ENCODE data around the gene SLC25A11. TPM values are rescaled to one million over a fixed set of nuclear protein-coding genes. Genes with fewer than 3 reads are reported as not detected.

Gene SLC25A11
- total RNA-seq, 1 donor from 2014 or later: 46.8 TPM

DNA sequence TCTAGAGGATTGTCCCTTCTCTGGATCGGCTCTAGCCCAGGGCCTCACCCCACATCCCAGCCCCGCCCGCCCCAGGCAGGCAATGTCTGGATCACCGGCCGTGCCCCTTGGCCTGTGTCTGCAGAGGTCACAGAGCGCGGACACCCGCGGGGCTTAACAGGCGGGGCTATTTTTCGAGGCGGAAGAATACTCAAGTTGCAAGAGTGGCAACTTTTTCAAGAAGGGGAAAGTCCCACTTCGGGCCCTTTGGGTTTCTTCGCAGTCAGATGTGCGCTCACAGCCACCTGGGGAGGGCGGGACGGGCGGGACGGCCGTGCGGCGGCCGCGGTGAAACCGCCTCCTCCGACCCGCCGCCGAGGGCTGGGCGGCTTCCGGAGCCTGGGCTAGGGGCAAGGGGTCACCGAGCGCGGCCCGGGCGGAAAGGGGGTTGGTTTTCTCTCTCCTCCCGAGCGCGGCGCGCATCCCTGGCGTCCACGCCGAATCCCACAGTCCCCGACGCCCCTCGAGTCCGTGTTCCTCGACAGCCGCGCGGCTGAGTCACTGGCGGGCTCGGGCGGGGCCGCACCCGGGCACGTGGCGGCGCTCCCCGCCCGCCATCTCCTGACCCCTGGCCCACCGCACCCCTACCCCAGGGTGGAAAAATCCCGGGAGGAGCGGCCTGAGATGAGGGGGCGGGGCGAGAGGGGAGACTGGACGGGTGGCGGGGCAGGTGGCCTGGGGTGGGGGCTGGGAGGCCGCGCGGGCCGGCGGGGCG is 9.7 kb upstream of the SLC25A11 start:
- H3K4me1 Mint-ChIP-seq (ENCODE audit: low read depth): peaks cover 35% of the 10 kb centered on the region
- peaks cover 8% of the 10 kb centered on the region for H3K36me3 Mint-ChIP-seq (ENCODE audit: insufficient read depth)
- peak; percentile 56 for DNase-seq (ENCODE audit: low spot score, unreplicated experiment)
- no peaks in the 10 kb centered on the region for H3K9me3 Mint-ChIP-seq (ENCODE audit: low read depth)
- TF ChIP-seq, protein P1, sequence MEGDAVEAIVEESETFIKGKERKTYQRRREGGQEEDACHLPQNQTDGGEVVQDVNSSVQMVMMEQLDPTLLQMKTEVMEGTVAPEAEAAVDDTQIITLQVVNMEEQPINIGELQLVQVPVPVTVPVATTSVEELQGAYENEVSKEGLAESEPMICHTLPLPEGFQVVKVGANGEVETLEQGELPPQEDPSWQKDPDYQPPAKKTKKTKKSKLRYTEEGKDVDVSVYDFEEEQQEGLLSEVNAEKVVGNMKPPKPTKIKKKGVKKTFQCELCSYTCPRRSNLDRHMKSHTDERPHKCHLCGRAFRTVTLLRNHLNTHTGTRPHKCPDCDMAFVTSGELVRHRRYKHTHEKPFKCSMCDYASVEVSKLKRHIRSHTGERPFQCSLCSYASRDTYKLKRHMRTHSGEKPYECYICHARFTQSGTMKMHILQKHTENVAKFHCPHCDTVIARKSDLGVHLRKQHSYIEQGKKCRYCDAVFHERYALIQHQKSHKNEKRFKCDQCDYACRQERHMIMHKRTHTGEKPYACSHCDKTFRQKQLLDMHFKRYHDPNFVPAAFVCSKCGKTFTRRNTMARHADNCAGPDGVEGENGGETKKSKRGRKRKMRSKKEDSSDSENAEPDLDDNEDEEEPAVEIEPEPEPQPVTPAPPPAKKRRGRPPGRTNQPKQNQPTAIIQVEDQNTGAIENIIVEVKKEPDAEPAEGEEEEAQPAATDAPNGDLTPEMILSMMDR (IDR thresholded peaks at IDR 0.05; ENCODE audit: unreplicated experiment): no peak
- H3K27ac Mint-ChIP-seq: peak overlapping the region; percentile 92
- H3K4me3 Mint-ChIP-seq (ENCODE audit: low read depth): peak overlapping the region; percentile 85
- H3K27me3 Mint-ChIP-seq: no peaks in the 10 kb centered on the region

DNA sequence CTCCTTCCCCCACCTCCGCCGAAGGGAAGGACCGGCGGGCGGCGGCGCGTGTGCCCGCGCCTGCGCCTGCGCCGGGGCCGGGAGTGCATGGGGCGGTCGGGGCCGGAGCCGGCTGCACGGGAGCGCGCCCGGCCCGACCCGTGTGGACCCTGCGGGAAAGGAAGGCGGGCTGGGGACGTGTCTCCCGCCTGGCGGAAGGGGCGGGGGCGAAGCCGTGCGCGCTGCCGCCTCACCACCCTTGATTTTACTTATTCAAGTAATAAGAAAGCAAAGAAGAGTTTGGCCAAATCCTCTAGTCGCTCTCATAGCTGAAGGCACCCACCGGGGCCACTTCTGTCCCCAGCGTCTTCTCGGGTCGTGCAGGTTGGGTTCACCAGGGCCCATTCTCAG is 9.1 kb upstream of the SLC25A11 start:
- Mint-ChIP-seq H3K4me3 (ENCODE audit: low read depth) (peak overlapping the region; percentile 85), H3K27ac (peak overlapping the region; percentile 98), H3K36me3 (ENCODE audit: insufficient read depth) (peaks cover 8% of the 10 kb centered on the region), H3K9me3 (ENCODE audit: low read depth) (no peaks in the 10 kb centered on the region), H3K4me1 (ENCODE audit: low read depth) (peaks cover 34% of the 10 kb centered on the region), H3K27me3 (no peaks in the 10 kb centered on the region)
- peak; percentile 60 for DNase-seq (ENCODE audit: low spot score, unreplicated experiment)
- TF ChIP-seq, protein P1 (IDR thresholded peaks at IDR 0.05; ENCODE audit: unreplicated experiment): no peak

DNA sequence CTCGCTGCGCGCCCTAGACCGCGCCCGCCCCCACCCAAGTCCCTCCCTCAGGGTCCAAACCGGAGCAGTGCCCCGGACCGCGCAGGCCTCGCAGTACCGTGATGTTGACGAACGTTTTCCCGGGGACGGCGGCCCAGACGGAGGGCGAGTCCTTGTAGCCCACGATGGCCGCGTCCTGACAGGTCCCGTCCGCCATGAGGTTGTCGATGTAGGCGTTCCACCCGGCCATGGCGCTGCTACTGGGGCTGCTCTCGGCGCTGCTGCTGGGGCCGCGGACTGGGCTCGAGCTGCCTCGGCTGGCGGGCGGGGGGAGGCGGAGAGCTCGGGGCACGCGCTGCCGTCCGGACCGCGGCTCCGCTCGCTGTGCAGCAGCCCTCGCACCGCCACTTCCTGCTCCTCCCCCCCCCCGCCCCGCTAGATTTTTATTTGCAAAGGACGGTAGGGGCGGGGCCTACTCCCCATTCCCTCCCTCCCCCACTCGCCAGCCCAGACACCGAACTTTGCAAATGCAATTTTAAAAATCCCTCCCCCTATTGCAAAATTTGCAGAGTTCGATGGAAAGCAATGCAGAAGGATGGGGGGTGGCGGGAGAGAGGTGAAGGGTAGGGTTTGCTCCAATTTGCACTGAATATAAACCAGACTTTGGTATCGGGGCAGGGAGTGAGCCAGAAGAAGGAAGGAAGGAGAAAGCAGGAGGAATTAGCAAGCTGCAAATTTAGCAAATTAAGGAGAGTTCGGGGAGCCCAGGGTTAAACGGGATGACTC is 8.5 kb upstream of the SLC25A11 start, which contains the start of gene PFN1:
PFN1 (minus strand) TSS at position 365 of the 765 bp plus-strand sequence; CDS start at position 229, 136 bp downstream.
- Mint-ChIP-seq H3K4me3 (ENCODE audit: low read depth) (peak within 1 kb of the TSS; percentile 85), H3K4me1 (ENCODE audit: low read depth) (peaks cover 34% of the 10 kb centered on the region), H3K9me3 (ENCODE audit: low read depth) (no peaks in the 10 kb centered on the region), H3K27ac (peak within 1 kb of the TSS; percentile 98), H3K36me3 (ENCODE audit: insufficient read depth) (peaks cover 7% of the 10 kb centered on the region), H3K27me3 (no peaks in the 10 kb centered on the region)
- peak; percentile 51 for DNase-seq (ENCODE audit: low spot score, unreplicated experiment)
- TF ChIP-seq, protein P1 (IDR thresholded peaks at IDR 0.05; ENCODE audit: unreplicated experiment): no peak

DNA sequence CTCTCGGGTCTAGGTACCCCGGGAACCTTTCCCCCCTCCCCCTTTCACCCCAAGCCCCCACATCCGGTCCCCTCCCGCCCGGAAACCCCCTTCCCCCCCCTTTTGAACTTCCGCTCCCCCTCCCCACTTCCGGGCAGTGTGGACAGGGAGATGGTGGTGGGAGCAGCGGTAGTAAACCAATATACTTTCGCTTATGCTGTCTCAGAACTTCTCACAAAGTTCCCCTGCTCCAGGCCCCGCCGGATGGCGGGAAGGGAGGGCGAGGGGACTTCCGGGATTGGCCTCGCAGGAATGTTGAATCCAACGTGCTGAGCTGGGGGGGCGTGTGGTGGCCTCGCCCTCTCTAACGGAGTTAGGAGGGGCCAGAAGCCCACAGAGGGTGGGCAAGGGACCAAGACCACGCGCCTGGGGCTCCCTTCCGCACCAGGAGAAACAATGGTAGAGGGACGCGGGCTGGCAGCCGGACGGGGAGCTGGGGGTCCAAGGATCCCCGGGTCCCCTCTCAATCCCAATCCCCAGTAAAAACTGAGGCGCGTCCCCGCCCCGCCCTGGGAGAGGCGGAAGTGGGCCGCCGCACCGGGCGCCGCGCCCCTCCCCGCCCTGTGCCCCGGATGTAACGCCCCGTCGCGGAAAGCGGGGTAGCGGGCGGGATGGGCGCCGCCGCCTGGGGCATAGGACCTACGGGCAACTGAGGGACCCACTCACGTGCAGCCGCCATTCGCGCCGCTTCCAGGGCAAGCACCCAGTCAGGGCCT is 7.7 kb upstream of the SLC25A11 start:
- Mint-ChIP-seq H3K4me1 (ENCODE audit: low read depth) (peaks cover 34% of the 10 kb centered on the region), H3K36me3 (ENCODE audit: insufficient read depth) (peaks cover 7% of the 10 kb centered on the region), H3K4me3 (ENCODE audit: low read depth) (peak overlapping the region; percentile 85), H3K27ac (peak overlapping the region; percentile 96), H3K9me3 (ENCODE audit: low read depth) (no peaks in the 10 kb centered on the region), H3K27me3 (no peaks in the 10 kb centered on the region)
- TF ChIP-seq, protein P1 (IDR thresholded peaks at IDR 0.05; ENCODE audit: unreplicated experiment): no peak
- peak; percentile 36 for DNase-seq (ENCODE audit: low spot score, unreplicated experiment)

DNA sequence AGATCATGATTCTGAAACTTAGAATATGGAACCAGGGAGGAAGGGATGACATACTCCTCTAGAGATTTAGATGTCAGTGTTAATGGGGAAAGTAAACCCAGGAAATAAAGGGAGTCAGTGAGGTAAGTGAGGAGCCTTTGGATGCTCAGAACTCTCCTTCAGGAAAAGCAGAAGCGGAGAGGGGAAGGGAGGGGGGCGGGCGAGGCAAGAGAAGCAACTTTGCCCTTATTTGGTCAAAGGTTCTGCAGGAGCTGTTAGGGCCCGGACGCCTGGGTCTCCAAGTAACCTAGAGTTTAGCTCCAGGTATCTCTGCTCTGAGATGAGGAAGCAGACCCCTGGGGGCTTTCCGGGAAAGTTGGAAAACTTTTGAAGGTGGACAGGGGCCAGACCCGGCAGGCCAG is 7.2 kb upstream of the SLC25A11 start:
- H3K36me3 Mint-ChIP-seq (ENCODE audit: insufficient read depth): peaks cover 7% of the 10 kb centered on the region
- DNase-seq (ENCODE audit: low spot score, unreplicated experiment): no peak

More for the DNA sequence above, 7.2 kb upstream of the SLC25A11 start:
- Mint-ChIP-seq H3K4me3 (ENCODE audit: low read depth) (peak overlapping the region; percentile 85), H3K27ac (peak overlapping the region; percentile 92), H3K4me1 (ENCODE audit: low read depth) (peaks cover 34% of the 10 kb centered on the region), H3K9me3 (ENCODE audit: low read depth) (no peaks in the 10 kb centered on the region), H3K27me3 (no peaks in the 10 kb centered on the region)
- TF ChIP-seq, protein P1 (IDR thresholded peaks at IDR 0.05; ENCODE audit: unreplicated experiment): no peak

Data from progenitor cell of endocrine pancreas (in vitro differentiated cells).